Activated B cell treated with CpG ODN at 0.5 μM for 24 hours (primary cell): ENCODE measurements around the gene GIMAP7. TPM values are rescaled to one million over a fixed set of nuclear protein-coding genes. Genes with fewer than 3 reads are reported as not detected.
"Not testable (repeated sequence)": the region's sequence is repeated elsewhere in the genome, so short reads cannot be mapped to it uniquely, and the experiment has no call there.

Source experiments
- ATAC-seq: fragments of 200-7000 bp; cut with Tn5 transposase; one replicate; pipeline ENCODE4 v1.10.0; 2021; ENCODE audit warnings: low read depth, mild to moderate bottlenecking, moderate library complexity
- CTCF ChIA-PET: fragments of 350-600 bp; sonication (Branson Sonifier 250); formaldehyde crosslinking; loops from one replicate; lab custom pipeline; 2021; ENCODE audit warnings: antibody characterized with exemption; lab: Charles Lee
- POLR2A ChIA-PET: fragments of 350-600 bp; sonication (Branson Sonifier 250); formaldehyde crosslinking; loops from one replicate; lab custom pipeline; 2021; ENCODE audit warnings: antibody characterized with exemption; lab: Charles Lee
- DNase-seq: peaks from one replicate; pipeline ENCODE4 v3.0.0; 2022
- H3K27ac Mint-ChIP-seq: one replicate; pipeline ENCODE4 v1.8.0; 2020; ENCODE audit warnings: mixed read lengths
- H3K27me3 Mint-ChIP-seq: one replicate; pipeline ENCODE4 v1.8.0; 2021; ENCODE audit warnings: mixed read lengths
- H3K36me3 Mint-ChIP-seq: one replicate; pipeline ENCODE4 v1.8.0; 2021; ENCODE audit warnings: low read depth, mixed read lengths
- H3K4me1 Mint-ChIP-seq: one replicate; pipeline ENCODE4 v1.8.0; 2021; ENCODE audit warnings: mixed read lengths
- H3K4me3 Mint-ChIP-seq: one replicate; pipeline ENCODE4 v1.8.0; 2020; ENCODE audit warnings: mild to moderate bottlenecking, mixed read lengths
- H3K9me3 Mint-ChIP-seq: one replicate; pipeline ENCODE4 v1.8.0; 2020; ENCODE audit warnings: mixed read lengths
- CTCF ChIP-seq: fragments of 200-600 bp; IDR thresholded peaks from one replicate; pipeline ENCODE4 v1.8.0; 2022; ENCODE audit warnings: antibody characterized with exemption, mild to moderate bottlenecking
- intact Hi-C: fragments of 100-400 bp; cut with micrococcal nuclease; formaldehyde crosslinking; loops from one replicate; pipeline ENCODE4 v1.15.1; 2024
- total RNA-seq: library from RNA; stranded (reverse); gene quantifications from 2 replicates; pipeline ENCODE4 v1.2.3, GENCODE V29; 2022

Gene GIMAP7
- total RNA-seq, 1 donor from 2014 or later: not detected

- H3K27me3 Mint-ChIP-seq: peaks cover 10% of the 10 kb centered on the region
- H3K4me3 Mint-ChIP-seq: no peak overlapping the region
- no peak for DNase-seq
- no peak for ATAC-seq
- intact Hi-C loops: no loop called here
- POLR2A ChIA-PET: no interaction called here
- no peak for TF ChIP-seq CTCF
- peaks cover 8% of the 10 kb centered on the region for H3K4me1 Mint-ChIP-seq
- H3K36me3 Mint-ChIP-seq: no peaks in the 10 kb centered on the region
- peaks cover 2% of the 10 kb centered on the region for H3K9me3 Mint-ChIP-seq
- no peak overlapping the region for H3K27ac Mint-ChIP-seq
- CTCF ChIA-PET: no interaction called here
Measured at GRCh38 chr7:150513758-150514157, 914 bp upstream of the GIMAP7 start.

DNA sequence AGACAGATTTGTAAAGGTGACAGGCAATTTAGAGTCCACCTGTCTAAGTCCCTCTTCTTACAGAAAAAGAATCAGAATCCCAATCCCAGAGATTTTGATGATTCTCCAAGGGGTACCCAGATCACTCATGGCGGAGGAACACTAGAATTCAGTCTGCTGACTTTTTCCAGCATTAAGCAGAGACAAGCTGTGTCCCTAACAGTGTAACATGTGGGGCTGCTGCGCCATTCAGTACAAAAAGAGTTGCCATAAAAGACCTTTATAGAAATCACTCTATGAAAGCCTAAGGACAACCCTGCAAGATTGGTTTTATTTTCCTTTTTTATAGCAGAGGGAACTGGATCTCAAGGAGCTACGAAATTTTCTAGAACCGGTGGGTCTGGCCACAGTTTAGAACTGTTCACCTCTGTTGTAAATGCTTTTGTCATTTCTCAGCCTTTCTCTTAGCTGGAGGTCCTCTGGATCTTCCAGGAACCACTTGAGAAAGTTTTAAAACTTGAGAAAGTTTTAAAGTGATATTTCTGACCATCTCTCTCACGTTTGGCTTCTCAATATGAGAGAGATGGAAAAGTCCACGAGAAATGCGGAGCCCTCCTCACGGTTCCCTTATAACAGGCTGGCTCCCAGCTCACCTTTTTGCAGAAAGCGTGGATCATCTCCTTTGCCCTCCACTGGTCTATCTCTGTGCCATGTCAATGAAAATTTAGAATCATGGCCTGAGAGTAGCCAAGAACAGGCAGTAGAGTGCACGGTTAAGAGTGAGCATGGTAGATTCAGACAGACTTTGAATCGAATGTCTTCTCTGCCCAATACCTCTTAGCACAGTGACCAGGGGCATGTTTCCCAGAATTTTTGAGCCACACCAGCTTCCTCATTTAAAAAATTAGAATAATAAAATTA, 826 bp downstream of the GIMAP7 start:
- no peaks in the 10 kb centered on the region for H3K9me3 Mint-ChIP-seq
- ATAC-seq: no peak
- no peak overlapping the region for H3K27ac Mint-ChIP-seq
- POLR2A ChIA-PET: no interaction called here
- no peaks in the 10 kb centered on the region for H3K36me3 Mint-ChIP-seq
- H3K27me3 Mint-ChIP-seq: peaks cover 12% of the 10 kb centered on the region
- CTCF ChIA-PET: no interaction called here
- TF ChIP-seq CTCF: no peak
- peaks cover 8% of the 10 kb centered on the region for H3K4me1 Mint-ChIP-seq
- H3K4me3 Mint-ChIP-seq: no peak overlapping the region
- DNase-seq: no peak
- intact Hi-C loops: no loop called here

- Mint-ChIP-seq H3K27ac (no peak overlapping the region), H3K4me3 (no peak overlapping the region), H3K9me3 (no peaks in the 10 kb centered on the region), H3K4me1 (peaks cover 8% of the 10 kb centered on the region), H3K27me3 (peaks cover 12% of the 10 kb centered on the region), H3K36me3 (no peaks in the 10 kb centered on the region)
- no peak for TF ChIP-seq CTCF
- ChIA-PET POLR2A (no interaction called here), CTCF (no interaction called here)
- intact Hi-C loops: no loop called here
- no peak for DNase-seq
- no peak for ATAC-seq
Measured at GRCh38 chr7:150516956-150517745, 2.5 kb downstream of the GIMAP7 start.

DNA sequence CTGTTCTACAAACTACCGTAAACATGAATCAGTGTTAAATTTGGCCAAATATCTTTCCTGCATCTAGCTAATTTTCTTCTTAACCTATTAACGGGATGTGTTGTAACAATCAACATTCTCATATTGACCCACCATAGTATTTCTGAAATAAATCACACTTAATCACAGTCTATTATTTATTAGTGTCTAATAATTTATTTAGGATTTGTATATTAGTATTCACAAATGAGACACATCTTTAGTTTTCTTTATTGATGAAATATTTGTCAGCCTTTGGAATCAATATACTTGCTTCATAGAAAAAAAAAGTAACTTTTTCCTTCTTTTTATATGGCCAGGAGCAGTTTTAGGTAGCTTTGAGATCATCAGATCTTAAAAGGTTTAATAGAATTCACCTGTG, 4.6 kb downstream of the GIMAP7 start:
- Mint-ChIP-seq H3K36me3 (no peaks in the 10 kb centered on the region), H3K4me3 (no peak overlapping the region), H3K9me3 (no peaks in the 10 kb centered on the region), H3K4me1 (peaks cover 8% of the 10 kb centered on the region), H3K27me3 (peaks cover 8% of the 10 kb centered on the region), H3K27ac (no peak overlapping the region)
- intact Hi-C loops: no loop called here
- ChIA-PET CTCF (no interaction called here), POLR2A (no interaction called here)
- ATAC-seq (no peak), DNase-seq (no peak)
- TF ChIP-seq CTCF: no peak

GRCh38 chr7:150520145-150520544, 5.5 kb downstream of the GIMAP7 start:
- no peak for TF ChIP-seq CTCF
- Mint-ChIP-seq H3K36me3 (no peaks in the 10 kb centered on the region), H3K4me1 (no peaks in the 10 kb centered on the region), H3K4me3 (no peak overlapping the region), H3K27ac (no peak overlapping the region), H3K27me3 (peaks cover 2% of the 10 kb centered on the region), H3K9me3 (no peaks in the 10 kb centered on the region)
- CTCF ChIA-PET: no interaction called here
- intact Hi-C loops: no loop called here
- POLR2A ChIA-PET: no interaction called here
- DNase-seq (no peak), ATAC-seq (no peak)

GRCh38 chr7:150522931-150523330, 8.3 kb downstream of the GIMAP7 start:
- POLR2A ChIA-PET, H3K4me1 Mint-ChIP-seq, ATAC-seq, CTCF ChIA-PET, DNase-seq, H3K27me3 Mint-ChIP-seq, H3K36me3 Mint-ChIP-seq, H3K27ac Mint-ChIP-seq, H3K4me3 Mint-ChIP-seq, intact Hi-C loops, H3K9me3 Mint-ChIP-seq: not testable (repeated sequence)
